Measurements from ENCODE around the gene ADPRH.

The ADPRH gene

GRCh38 chr3:119598410-119599098, 19.3 kb downstream of the ADPRH start:
- no peak for TF ChIP-seq GATA3 (IDR thresholded peaks at IDR 0.05; ENCODE audit: low read depth, low read length)
- no peak for TF ChIP-seq GATA2 (IDR thresholded peaks at IDR 0.05; ENCODE audit: low read depth, low read length)

GRCh38 chr3:119599558-119600174, 20.4 kb downstream of the ADPRH start:
- TF ChIP-seq GATA3 (IDR thresholded peaks at IDR 0.05; ENCODE audit: low read depth, low read length) = no peak
- no peak for TF ChIP-seq GATA2 (IDR thresholded peaks at IDR 0.05; ENCODE audit: low read depth, low read length)

GRCh38 chr3:119600732-119601131, 21.4 kb downstream of the ADPRH start:
- TF ChIP-seq GATA2 (IDR thresholded peaks at IDR 0.05; ENCODE audit: low read depth, low read length) = no peak
- no peak for TF ChIP-seq GATA3 (IDR thresholded peaks at IDR 0.05; ENCODE audit: low read depth, low read length)

GRCh38 chr3:119601154-119601553, 21.9 kb downstream of the ADPRH start:
- no peak for TF ChIP-seq GATA2 (IDR thresholded peaks at IDR 0.05; ENCODE audit: low read depth, low read length)
- TF ChIP-seq GATA3 (IDR thresholded peaks at IDR 0.05; ENCODE audit: low read depth, low read length) = no peak

GRCh38 chr3:119602676-119603075, 23.4 kb downstream of the ADPRH start:
- TF ChIP-seq GATA3 (IDR thresholded peaks at IDR 0.05; ENCODE audit: low read depth, low read length) (no peak), GATA2 (IDR thresholded peaks at IDR 0.05; ENCODE audit: low read depth, low read length) (no peak)

- TF ChIP-seq GATA3 (IDR thresholded peaks at IDR 0.05; ENCODE audit: low read depth, low read length) (no peak), GATA2 (IDR thresholded peaks at IDR 0.05; ENCODE audit: low read depth, low read length) (no peak)
These were observed 25.6 kb downstream of the ADPRH start for GRCh38 chr3:119604878-119605277.

GRCh38 chr3:119608405-119609000, 29.2 kb downstream of the ADPRH start:
- TF ChIP-seq GATA2 (IDR thresholded peaks at IDR 0.05; ENCODE audit: low read depth, low read length) = no peak
- TF ChIP-seq GATA3 (IDR thresholded peaks at IDR 0.05; ENCODE audit: low read depth, low read length) = no peak

- no peak for TF ChIP-seq GATA3 (IDR thresholded peaks at IDR 0.05; ENCODE audit: low read depth, low read length)
- no peak for TF ChIP-seq GATA2 (IDR thresholded peaks at IDR 0.05; ENCODE audit: low read depth, low read length)
These were observed 30.0 kb downstream of the ADPRH start for GRCh38 chr3:119609301-119609700.

- TF ChIP-seq GATA2 (IDR thresholded peaks at IDR 0.05; ENCODE audit: low read depth, low read length) (no peak), GATA3 (IDR thresholded peaks at IDR 0.05; ENCODE audit: low read depth, low read length) (no peak)
These were observed 32.4 kb downstream of the ADPRH start for GRCh38 chr3:119611664-119612063.

GRCh38 chr3:119613201-119613600, 33.9 kb downstream of the ADPRH start:
- no peak for TF ChIP-seq GATA2 (IDR thresholded peaks at IDR 0.05; ENCODE audit: low read depth, low read length)
- TF ChIP-seq GATA3 (IDR thresholded peaks at IDR 0.05; ENCODE audit: low read depth, low read length) = no peak

GRCh38 chr3:119613872-119614271, 34.6 kb downstream of the ADPRH start:
- TF ChIP-seq GATA2 (IDR thresholded peaks at IDR 0.05; ENCODE audit: low read depth, low read length) (no peak), GATA3 (IDR thresholded peaks at IDR 0.05; ENCODE audit: low read depth, low read length) (no peak)

GRCh38 chr3:119616056-119616455, 36.8 kb downstream of the ADPRH start:
- TF ChIP-seq GATA2 (IDR thresholded peaks at IDR 0.05; ENCODE audit: low read depth, low read length) = no peak
- no peak for TF ChIP-seq GATA3 (IDR thresholded peaks at IDR 0.05; ENCODE audit: low read depth, low read length)

- no peak for TF ChIP-seq GATA2 (IDR thresholded peaks at IDR 0.05; ENCODE audit: low read depth, low read length)
- TF ChIP-seq GATA3 (IDR thresholded peaks at IDR 0.05; ENCODE audit: low read depth, low read length) = no peak
These were observed 39.8 kb downstream of the ADPRH start for GRCh38 chr3:119619094-119619493.

GRCh38 chr3:119620899-119621298, 41.6 kb downstream of the ADPRH start:
- TF ChIP-seq GATA3 (IDR thresholded peaks at IDR 0.05; ENCODE audit: low read depth, low read length) (no peak), GATA2 (IDR thresholded peaks at IDR 0.05; ENCODE audit: low read depth, low read length) (no peak)

Data from SH-SY5Y (cell line).